Hypothalamus (tissue), 51 donors: ENCODE measurements around the gene PHF21A.

Experiments used
- DNase-seq, 51 donors: peaks; one replicate each; lab custom pipeline; 2025; lab: John Stamatoyannopoulos, UW

Gene PHF21A

DNA sequence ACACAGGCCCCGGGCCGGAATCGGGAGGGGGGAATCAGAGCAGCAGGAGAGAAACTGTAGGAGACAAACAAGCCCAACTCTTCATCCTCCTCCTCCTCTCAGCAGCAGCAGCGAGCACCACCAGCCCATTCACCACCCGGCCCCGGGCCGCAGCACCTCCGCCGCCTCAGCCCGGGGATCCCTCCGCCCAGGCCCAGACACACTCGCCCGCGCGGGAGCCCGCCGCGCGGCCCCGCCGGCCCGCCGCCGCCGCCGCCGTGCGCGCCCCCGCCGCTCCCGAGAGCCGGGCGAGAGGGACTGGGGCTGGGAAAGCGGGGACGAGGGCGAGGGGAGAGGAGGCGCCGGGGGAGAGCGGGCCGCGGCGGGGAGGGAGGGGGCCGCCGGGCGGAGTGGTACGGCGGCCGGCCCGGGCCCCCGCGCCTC is at the start of gene PHF21A:
Gene PHF21A (minus strand): TSS at position 154 of the 423 bp plus-strand sequence. CDS start 37,235 bp downstream, outside the sequence.
- DNase-seq = peak in 50 of 51 donors; percentile 45 to 92 (median 79)

DNA sequence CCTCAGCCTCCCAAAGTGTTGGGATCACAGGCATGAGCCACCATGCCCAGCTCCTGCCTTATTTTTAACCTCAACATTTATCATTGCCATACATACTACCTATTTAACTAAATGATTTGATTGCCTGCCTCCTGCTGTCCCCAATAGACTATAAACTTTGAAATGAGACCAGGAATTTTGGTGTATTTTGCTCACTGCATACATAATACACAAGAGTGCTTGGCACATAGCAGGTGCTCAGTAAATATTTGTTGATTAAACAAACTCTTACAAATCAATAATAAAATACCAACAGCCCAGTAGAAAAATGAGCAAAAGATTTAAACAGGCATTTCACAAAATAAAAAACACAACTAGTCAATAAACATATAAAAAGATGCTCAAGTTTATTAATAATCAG is 49.5 kb upstream of the PHF21A start:
- DNase-seq = no peak

DNA sequence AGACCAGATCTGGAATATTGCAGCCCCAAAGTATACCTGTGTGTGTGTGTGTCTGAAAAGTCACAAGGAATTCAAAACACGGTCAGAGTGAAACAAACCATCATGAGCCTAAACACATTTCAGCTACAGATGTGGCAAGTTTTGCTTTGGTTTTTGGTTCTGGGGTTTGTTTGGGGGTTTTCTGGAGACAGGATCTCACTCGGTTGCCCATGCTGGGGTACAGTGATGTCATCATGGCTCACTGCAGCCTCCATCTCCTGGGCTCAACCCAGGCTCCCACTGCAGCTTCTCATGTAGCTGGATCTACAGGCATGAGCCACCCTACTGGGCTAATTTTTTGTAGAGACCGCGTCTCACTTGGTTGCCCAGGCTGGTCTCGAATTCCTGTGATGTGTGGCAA is 41.4 kb upstream of the PHF21A start:
- no peak for DNase-seq

DNA sequence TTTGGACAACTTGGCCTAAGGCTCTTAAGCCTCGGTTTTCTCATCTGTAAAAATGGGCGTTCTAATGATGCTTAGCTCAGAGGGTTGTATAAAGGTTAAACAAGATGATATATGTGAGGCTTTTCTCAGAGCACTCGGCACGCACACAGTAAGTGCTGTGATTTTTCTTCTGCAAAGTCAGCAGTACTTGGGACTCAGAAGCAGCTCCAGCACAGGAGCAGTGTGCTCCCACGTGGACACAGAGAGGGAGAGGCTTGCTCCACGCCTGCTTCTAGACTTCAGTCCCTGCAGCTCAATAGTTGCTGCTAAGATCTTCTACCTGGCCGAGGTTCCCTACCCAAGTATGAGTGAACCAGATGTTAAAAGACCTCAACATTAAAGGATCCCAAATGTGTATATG is 39.9 kb upstream of the PHF21A start:
- DNase-seq = no peak

DNA sequence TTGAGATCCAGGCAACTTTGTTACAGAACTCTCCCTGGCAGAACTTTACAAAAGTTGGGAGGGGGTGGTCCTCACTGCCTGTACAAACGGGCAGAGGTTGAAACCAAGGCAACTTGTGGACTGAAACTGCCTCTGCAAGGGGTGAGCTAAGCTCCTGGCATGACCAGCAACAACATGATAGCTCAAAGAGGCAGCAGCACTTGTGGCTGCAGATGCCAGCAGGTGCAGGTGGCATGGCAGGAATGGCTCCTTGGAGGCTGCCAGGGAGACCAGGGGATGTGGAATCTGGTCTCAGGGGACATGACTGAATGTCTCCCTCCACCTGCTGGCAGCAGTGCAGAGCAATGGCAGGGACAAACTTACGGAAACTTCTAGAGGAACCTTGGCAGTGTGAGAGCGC is 38.8 kb upstream of the PHF21A start:
- no peak for DNase-seq

DNA sequence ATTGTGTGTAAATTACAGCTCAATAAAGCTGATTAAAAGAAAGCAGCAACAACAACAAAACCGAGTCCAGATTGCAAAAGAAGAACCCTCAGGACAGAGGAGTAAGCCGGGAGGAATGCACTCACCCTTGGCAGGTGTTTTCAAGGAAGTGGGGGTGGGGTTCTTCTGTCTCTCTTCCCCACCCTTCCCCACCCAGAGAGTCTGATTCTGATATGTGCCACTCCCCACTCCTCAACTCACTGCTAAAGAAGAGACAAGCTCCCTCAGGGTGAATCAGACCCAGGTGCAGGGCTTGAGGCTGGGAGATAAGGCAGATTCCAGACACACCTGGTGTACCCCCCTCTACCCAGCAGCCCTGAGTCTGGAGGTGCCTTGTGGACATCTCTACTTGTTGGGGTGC is 38.4 kb upstream of the PHF21A start:
- no peak for DNase-seq

DNA sequence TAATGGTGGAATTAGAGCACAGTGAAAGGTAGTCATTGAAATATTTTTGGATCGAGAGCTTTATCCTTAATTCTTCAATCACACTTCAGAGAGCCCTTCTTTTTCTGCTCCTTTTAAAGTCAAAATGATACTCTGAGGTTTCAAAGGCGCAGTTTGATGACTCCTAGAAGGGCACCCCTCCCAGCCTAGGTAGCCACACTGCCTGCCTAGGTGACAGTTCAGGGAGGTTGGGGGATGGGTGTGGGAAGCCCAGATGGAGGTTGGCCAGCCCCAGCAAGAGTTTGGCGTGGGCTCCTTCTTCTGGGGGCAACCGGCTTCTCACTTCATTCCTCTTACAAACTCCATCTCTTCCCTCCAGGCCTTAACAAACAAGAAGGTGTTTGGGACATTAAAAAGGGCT is 28.6 kb upstream of the PHF21A start:
- no peak for DNase-seq

DNA sequence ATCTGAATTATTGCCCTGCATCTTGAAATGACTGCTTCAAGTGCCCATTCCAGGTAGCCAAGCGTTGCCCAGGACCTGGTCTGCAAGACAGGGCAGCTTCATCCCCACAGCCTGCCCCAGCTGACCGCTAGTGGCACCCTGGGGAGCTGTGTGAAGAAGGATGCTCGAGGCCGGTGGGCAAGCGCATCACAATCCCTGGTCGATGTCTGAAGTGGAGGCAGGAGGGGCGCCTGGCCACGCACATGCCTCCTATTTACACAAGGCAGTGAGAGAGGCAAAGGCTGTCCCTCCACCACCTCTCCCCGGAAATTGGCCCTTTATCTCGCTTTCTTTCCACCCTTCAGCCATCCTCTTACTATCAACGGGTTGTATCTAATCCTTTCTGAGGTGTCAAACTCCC is 28.1 kb upstream of the PHF21A start:
- DNase-seq = no peak

DNA sequence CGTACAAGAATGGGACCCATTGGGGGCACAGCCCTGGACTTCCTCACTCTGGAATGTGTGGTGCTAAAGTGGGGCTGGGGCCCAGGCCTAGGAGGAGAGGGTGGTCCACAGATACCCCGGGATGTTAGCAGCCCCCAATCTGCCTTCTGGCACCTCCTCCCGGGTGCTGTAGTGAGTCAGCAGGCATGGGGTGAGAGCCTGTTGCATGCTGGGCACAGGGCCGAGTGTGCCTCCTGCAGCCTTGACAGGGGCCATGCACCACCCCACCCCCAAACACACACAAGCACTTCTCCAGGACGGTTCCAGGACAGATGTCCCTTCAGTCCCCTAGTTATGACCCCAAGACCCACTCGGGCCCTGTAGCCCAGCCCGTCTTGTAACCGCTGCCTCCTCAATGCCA is 23.5 kb upstream of the PHF21A start:
- DNase-seq = no peak

DNA sequence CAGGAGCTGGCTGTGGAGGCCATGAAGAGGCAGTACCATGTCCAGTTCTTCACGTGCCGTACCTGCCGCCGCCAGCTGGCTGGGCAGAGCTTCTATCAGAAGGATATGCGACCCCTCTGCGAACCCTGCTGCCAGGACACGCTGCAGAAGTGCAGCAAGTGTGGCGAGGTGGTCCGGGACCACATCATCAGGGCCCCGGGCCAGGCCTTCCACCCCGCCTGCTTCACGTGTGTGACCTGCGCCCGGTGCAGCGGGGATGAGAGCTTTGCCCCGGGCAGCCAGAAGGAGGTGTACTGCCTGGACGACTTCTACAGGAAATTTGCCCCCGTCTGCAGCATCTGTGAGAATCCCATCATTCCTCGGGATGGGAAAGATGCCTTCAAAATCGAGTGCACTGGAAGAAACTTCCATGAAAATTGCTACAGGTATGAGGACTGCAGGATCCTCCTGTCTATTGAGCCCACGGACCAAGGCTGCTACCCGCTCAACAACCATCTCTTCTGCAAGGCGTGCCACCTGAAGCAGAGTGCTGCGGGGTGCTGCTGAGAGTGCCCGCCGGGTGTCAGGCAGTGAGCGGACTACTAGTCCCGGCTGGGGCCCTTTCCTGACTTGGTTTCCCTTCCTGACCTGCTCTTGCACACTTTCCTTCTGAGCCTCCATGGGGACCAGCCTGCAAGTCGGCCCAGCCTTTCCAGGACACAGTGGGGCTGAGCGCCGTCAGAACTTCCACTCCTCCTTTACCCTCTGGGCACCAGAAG is 22.0 kb upstream of the PHF21A start:
- no peak for DNase-seq

DNA sequence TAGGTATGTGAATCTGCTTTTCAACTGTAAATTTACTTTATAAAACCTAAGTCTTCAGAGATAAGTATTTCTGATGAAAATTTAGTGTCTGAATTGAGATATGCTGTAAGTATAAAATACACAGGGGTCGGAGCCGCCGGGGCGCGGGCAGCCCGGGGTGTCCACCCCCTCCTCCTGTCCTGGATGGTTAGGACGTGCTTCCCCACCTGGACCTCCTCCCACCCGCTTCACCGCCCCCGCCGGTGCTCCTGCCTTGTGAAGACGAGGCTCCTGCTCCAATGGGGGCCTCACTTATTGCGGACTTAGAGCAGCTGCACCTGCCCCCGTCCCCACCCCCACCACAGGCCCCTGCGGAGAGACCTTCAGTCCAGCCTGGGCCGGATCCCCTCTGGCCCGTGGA is 21.3 kb upstream of the PHF21A start:
- no peak for DNase-seq

DNA sequence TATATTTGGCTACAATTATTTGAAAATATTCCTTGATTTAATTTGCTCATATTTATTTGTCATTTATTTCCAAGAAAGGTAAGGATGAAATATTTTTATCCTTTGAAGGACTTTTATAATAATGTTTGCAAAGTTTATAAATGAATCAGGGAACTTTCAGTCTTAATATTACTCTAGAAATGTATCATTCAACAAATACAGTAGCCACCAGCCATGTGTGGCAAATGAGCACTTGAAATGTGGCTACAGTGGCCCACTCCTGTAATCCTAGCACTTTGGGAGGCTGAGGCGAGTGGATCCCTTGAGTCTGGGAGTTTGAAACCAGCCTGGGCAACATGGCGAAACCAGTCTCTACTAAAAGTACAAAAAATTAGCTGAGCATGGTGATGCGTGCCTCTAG is 20.3 kb upstream of the PHF21A start:
- no peak for DNase-seq

DNA sequence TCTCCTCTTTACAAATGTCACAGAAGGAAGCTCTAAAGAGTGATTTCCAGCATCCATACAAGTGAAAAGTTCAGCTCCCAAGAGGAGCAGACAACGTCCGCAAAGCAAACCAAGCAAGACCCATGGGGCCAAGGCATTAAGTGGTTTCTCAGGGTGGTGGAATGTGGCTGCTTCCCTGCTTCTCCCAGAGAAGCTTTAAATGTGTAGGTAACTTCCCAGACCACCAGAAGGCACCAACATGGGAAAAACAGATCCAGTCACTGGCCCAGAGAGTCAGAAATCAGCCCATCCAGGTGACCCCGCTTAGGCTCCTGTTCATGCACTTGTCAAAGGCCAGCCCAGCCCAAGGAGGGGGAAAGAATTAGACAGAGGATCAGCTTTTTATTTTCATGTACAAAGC is 13.3 kb upstream of the PHF21A start:
- DNase-seq = no peak

DNA sequence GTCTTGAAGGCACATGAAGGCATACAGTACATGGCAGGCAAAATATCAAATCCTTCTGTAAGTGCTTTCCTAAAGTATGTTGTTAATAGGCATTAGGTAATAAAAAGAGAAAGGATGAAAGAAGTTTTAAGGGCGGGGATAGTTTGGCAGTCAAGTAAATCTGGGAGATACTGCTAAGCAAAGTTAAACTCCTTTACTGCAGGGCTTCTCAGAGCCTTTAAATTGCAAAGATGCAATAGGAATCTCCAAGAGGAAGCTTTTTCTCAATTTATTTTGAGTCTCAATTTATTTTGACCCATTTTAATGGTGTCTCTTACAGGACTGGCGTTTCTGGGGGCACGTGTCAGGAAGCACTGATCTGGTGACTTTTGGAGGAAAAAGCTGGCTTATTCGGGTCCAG is 12.8 kb upstream of the PHF21A start:
- no peak for DNase-seq

DNA sequence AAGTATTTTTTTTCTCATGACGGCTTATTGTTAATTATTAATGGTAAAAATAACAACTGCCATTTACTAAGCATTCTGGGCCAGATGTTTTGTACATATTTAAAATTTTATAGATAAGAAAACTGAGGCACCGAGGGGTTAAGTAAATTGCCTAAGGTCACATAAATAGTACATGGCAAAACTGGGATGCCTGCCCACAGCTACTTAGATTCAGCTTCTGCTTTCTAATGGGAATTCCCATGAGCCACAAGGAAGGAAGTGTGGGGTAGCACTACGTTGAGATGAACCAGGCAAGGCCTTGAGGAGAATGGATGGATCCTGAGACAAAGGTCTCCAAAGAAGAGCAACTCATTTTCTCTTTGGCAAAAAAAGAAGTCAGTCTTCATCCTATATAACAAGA is 11.9 kb upstream of the PHF21A start:
- DNase-seq = no peak

DNA sequence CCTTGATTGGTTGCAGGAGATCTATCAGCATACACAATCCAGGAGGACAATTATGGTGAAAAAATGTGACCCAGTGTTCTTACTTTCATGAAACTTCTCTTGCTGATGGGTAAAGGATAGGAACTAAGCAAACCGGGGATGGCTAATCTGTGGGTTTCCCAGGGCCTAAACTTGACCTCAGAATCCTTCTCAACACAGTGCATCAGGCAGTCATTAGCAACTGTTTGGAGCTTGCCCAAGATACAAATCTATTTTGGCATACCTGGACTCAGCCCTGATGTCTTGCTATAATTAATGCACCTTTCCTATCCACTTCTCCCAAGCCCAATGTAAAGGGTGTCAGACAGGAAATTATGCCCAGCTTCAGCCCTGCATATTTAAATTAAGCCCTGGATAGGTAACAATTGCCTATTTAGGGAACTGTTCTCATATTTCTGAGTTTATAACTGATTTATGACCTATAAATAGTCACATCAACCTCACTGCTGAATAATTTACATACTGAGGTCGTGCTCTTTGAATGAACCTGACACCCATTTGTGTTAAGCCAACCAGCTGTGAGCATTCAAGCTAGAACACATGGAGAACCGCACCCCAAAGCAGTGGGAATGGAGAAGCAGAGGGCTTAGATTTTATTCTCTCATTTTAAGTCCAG is 9.2 kb upstream of the PHF21A start:
- DNase-seq = no peak

DNA sequence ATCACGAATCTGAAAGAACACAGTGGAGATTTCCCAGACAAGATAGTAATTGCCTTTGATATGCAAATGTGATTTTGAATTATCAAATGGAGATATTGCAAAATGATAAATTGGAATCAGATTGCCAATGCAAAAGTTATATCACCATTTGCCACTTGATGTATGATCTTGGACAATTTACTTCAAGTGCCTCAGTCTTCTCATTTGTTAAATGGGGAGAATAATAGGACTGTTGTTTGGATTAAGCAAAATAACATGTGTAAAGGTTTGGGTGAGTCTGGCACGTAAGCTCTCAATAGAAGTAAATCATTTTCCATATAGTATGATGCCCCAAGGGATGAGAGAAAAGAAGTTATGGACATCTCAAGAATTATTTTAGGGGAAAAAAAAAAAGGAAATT is 7.9 kb upstream of the PHF21A start:
- no peak for DNase-seq

DNA sequence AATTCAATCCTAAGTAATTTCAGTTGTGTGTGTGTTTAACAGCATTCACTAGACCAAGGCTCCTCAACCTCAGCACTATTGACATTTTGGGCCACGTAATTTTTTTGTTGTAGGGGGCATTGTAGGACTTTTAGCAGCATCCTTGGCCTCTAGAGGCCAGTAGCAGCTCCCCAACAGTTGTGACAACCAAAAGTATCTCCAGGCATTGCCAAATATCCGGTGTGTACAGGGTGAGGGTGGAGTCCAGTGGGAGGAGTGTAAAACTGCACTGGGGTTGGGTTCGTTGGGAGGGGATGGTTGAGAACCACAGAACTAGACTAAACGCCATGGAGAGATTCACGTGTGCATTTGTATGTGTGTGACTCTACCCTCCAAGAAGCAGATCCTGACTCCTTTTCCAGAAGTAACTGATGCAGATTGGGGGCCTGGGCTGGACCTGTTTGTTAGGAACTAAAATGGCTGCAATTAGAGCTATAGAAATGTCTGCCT is 5.9 kb upstream of the PHF21A start:
- no peak for DNase-seq

DNA sequence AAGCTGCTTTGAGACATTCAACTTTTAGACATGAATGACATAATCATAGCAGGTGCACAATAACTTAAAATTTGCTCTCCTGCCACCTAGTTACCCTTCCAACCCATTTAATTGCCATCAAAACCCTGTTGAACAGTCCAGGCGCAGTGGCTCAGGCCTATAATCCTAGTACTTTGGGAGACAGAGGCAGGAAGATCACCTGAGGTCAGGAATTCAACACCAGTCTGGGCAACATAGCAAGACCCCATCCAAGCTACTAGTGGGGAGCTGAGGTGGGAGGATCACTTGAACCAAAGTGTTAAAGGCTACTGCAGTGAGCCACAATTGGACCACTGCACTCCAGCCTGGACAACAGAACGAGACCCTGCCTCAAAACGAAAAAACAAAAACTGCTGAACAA is 4.0 kb upstream of the PHF21A start:
- DNase-seq = no peak

DNA sequence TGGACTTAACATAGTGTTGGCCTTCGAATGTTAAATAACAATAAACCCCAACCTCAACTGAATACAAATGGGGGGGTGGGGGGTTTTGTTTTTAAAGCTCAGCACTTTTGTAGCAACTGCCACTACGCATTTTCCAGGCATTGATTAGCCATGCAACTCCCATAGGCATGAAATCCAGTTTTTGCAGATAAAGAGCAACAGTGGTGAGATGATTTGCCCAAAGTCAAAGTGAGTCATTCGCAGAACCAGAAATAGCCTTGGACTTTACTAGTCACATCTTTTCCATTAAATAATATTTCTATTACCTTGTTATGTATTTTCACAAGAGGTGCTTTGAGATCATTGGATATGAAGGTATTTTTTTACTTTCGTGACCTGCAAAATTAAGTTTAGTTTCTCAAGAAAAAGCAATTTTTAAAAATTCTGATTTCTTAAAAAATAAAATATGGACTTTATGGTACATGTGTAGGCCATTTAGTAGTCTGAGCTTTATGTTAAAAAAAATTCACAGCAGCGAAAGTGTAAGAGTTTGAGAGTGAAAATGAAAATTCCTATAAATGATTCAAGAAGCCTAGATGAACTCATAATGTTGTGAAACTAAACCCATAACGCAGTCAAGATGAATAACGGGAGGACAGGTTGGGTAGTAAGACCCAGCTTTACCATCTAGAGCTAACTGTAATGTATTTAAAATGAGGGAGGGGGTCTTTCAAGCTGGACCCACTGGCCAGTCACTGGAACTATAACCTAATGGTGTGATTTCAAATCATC is 1.9 kb upstream of the PHF21A start:
- no peak for DNase-seq

DNA sequence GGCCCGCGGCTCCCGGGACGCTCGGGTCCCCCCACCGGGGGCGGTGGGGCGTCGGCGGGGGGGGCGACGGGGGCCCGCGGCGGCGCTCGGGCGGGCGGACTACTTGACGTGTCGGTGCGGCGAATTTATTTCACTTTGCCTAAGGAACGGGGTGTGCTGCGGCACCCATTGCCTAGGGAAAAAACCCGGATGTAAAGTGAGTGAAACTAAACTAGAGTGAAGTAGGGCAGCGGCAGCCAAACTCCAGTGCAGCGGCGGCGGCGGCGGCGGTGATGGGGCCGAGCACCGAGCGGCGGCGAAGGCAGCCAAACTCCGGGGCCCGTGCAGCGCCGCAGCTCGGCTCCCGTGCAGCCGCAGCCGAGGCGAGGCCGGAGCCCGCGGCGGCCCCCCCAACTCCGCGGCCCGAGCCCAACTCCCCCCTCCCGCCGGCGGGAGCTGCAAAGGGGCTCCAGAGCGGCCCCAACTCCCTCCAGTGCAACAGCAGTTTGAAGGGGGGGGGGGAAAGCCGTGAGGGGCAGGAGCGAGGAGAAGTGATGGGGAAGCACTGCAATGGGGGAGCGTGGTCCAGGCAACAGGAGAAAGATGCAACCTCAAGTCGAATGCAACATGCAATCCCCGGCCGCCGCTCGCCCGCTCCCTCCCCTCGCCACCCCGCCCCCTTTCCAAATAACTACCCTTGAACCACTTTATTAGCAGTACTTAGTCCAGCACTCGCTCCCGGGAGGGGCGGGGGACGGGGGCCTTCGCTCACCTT is 647 bp upstream of the PHF21A start:
- peak in 46 of 51 donors; percentile 46 to 90 (median 74) for DNase-seq
